A549 treated with Mapracorat at 1 μM for 4 hours (cell line): ENCODE data around the gene GHDC. TPM values are rescaled to one million over a fixed set of nuclear protein-coding genes. Genes with fewer than 3 reads are reported as not detected.

ENCODE experiments used
- total RNA-seq: library from RNA; stranded (reverse); fragments of 200-300 nt; extraction: Qiagen RNA extraction; gene quantifications from 5 replicates; pipeline ENCODE4 v1.2.3, GENCODE V29; 2022

Gene GHDC
- 16.2 to 21.3 TPM (median 20.1 TPM) in 5 replicates for total RNA-seq

GRCh38 chr17:42193969-42194899 is at the start of gene GHDC:
GHDC (minus strand) TSS chr17:42194494; CDS start chr17:42193581, 913 bp downstream.

GRCh38 chr17:42184713-42185620 is 9.3 kb downstream of the GHDC start, which contains the start of gene HCRT:
HCRT (minus strand) TSS chr17:42185452; CDS start chr17:42185365, 87 bp downstream.

GRCh38 chr17:42180922-42181850 is 13.1 kb downstream of the GHDC start, which contains the start of gene KCNH4:
KCNH4 (minus strand) TSS chr17:42181142; CDS start chr17:42180945, 197 bp downstream.

Other genes starting within 250 kb of the GHDC start
- gene CNP, start 227.7 kb downstream of the GHDC start, total RNA-seq = 56.2 to 72.6 TPM (median 69.8 TPM) in 5 replicates
- 112 to 117 TPM (median 114 TPM) in 5 replicates for gene DNAJC7, start 177.1 kb downstream of the GHDC start, total RNA-seq
- 41.3 to 47.2 TPM (median 43.7 TPM) in 5 replicates for gene NKIRAS2, start 174.4 kb downstream of the GHDC start, total RNA-seq
- gene C17orf113, start 143.9 kb downstream of the GHDC start, total RNA-seq = 0.50 to 0.84 TPM (median 0.68 TPM) in 5 replicates
- gene ZNF385C, start 96.0 kb downstream of the GHDC start, total RNA-seq = 0.15 to 0.29 TPM (median 0.16 TPM) in 5 replicates
- gene DHX58, start 81.8 kb downstream of the GHDC start, total RNA-seq = 0.25 to 0.66 TPM (median 0.45 TPM) in 5 replicates
- gene KAT2A, start 73.1 kb downstream of the GHDC start, total RNA-seq = 35.2 to 51.5 TPM (median 44.8 TPM) in 5 replicates
- not detected in 5 replicates for gene HSPB9, start 71.7 kb downstream of the GHDC start, total RNA-seq
- 221 to 267 TPM (median 261 TPM) in 5 replicates for gene RAB5C, start 39.5 kb downstream of the GHDC start, total RNA-seq
- 0.28 to 0.48 TPM (median 0.41 TPM) in 5 replicates for gene KCNH4, start 13.4 kb downstream of the GHDC start, total RNA-seq
- gene HCRT, start 9.0 kb downstream of the GHDC start, total RNA-seq = 0.44 TPM in 1 of 5 replicates, not detected in the others
- gene STAT5B, start 81.9 kb upstream of the GHDC start, total RNA-seq = 22.1 to 30.7 TPM (median 27.2 TPM) in 5 replicates
- 5.5 to 7.8 TPM (median 6.2 TPM) in 5 replicates for gene STAT5A, start 94.0 kb upstream of the GHDC start, total RNA-seq
- 62.3 to 77.0 TPM (median 74.2 TPM) in 5 replicates for gene STAT3, start 193.9 kb upstream of the GHDC start, total RNA-seq
- 373 to 459 TPM (median 442 TPM) in 5 replicates for gene CAVIN1, start 228.8 kb upstream of the GHDC start, total RNA-seq